T-helper 2 cell treated with Interferon-gamma antibody and Interleukin-4, amounts not matched to agents 100 ng/mL and 5 ng/mL, for 36 hours (primary cell): ENCODE data around the gene KRT33A. TPM values are rescaled to one million over a fixed set of nuclear protein-coding genes. Genes with fewer than 3 reads are reported as not detected.
"Not testable (repeated sequence)": the region's sequence is repeated elsewhere in the genome, so short reads cannot be mapped to it uniquely, and the experiment has no call there.

Experiments
- intact Hi-C: fragments of 100-400 bp; cut with micrococcal nuclease; formaldehyde crosslinking; loops from one replicate; pipeline ENCODE4 v1.15.1; 2023
- total RNA-seq: library from RNA; stranded (reverse); gene quantifications from 2 replicates; pipeline ENCODE4 v1.2.3, GENCODE V29; 2022

KRT33A gene
- total RNA-seq, result not detected in 2 replicates

DNA sequence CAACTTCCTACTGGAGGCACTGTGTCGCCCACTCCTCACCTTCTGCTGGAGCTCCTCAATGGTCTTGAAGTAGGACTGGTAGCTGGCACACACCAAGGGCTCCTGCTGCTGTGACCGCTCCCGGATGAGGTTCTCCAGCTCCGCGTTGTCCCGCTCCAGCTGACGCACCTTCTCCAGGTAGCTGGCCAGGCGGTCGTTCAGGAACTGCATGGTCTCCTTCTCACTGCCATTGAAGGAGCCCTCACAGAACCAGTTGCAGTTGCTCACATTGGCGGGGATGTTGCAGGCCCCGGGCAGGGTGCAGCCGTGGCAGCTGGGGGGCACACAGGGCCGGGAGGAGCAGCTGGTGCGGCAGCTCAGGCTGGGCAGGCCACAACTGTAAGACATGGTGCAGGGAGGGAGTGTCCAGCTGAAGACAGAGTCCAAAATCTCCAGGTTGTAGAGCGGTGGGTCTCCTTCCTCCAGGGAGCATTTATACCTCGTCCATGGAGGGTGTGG lies at the start of gene KRT33A:
TSS of gene KRT33A (minus strand) at position 448 of the 498 bp plus-strand sequence. CDS start at position 387, 61 bp downstream.
- intact Hi-C loops, result not testable (repeated sequence)

DNA sequence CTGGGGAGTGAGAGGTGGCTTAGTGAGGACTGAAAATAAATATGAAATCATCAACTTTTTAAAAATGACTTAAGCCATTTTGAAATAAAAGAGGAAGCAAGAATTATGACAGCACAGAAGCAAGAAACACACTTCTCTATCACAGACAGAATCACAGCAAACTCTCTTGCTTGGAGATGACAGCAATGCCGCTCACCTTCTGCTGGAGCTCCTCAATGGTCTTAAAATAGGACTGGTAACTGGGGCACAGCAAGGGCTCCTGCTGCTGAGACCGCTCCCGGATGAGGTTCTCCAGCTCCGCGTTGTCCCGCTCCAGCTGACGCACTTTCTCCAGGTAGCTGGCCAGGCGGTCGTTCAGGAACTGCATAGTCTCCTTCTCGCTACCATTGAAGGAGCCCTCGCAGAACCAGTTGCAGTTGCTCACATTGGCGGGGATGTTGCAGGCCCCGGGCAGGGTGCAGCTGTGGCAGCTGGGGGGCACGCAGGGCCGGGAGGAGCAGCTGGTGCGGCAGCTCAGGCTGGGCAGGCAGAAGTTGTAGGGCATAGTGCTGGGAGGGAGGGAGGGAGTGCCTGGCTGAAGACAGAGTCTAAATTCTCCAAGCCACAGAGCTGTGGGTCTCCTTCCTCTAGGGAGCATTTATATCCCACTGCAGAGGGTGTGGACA lies 46.5 kb upstream of the KRT33A start, which contains the start of gene KRT31:
TSS of gene KRT31 (minus strand) at position 613 of the 665 bp plus-strand sequence. CDS start at position 544, 69 bp downstream.
- intact Hi-C loops, result no loop called here

DNA sequence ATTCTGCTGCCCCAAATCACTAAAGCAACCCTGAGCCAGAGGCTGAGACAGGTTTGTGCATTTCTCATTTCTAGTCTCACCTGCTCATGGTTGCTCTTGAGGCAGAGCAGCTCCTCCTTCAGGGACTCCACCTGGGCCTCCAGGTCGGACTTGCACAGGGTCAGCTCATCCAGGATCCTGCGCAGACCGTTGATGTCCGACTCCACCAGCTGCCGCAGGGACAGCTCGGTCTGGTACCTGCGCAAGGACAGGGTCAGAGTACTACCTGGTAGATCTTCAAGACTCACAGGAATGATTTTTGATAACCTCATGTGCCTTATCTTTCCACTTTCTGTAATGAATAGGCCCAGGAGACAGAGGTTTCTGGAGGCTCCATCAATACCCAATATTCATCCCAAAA lies 45.7 kb upstream of the KRT33A start:
- intact Hi-C loops, result no loop called here

DNA sequence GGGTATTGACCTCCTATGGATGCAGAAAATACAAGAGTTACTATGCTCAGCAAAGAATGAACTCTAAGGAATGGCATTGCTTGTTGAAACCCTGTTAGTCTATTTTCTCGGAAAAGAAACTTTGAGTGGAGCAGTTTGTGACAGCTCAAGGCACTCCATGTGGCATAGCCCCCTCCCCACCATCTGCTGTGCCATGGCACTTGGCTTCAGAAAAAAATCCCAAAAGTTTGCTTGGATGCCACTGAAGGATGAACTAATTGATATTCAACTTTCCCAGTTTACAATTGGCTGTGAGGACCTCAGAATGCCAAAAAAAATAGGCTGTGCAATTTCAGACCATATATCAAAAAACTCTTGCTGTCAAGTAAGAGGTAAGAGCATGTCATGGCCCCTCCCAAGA lies 45.0 kb upstream of the KRT33A start:
- intact Hi-C loops, result no loop called here

DNA sequence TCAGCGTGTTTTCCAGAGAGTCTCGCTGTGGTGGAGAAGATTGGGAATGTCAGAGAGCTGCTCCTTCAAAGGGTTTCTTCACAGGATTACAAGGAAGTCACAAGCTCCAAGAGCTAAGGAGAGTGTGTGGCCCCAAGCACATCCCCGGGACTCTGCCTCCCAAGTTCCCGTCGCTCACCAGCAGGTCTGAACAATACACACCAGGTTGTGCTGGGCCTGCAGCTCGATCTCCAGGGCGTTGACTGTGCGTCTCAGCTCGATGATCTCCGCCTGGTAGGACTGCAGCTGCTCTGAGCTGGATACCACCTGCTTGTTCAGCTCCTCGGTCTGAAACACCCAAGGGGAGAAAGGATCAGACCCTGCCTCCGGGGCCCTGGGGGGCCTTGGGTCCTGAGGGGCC lies 44.4 kb upstream of the KRT33A start:
- intact Hi-C loops, result not testable (repeated sequence)

DNA sequence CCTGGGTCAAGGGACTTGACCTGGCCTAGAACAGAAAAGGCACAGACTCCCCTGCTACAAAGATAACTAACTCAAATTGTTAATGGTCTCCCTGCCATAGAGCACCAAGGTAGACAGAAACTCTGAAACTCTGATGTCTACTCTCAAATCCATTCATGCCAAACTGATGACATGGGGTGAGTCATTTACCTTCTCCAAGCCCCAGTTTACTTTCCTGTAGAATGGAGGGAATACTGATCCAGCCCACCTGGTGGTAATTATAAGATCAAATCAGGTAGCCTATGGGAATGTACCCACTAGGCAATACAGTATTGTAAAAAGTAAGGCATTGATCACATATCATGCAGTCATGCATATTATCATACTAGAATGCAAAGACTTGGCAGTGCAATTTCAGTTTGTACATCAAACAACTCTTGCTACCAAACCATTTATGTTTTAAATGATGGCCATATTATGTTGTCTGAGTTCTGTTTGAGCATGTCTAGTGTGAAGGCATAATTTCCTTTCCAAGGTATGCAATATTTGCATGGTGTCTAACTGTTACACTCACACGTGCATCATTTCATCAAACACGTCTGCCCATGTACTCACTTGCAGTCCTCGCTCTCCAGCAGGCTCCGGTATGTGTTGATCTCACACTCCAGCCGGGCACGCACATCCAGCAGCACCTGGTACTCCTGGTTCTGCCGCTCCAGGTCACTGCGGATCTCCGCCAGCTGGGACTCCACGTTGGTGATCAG lies 43.8 kb upstream of the KRT33A start:
- intact Hi-C loops, result no loop called here

DNA sequence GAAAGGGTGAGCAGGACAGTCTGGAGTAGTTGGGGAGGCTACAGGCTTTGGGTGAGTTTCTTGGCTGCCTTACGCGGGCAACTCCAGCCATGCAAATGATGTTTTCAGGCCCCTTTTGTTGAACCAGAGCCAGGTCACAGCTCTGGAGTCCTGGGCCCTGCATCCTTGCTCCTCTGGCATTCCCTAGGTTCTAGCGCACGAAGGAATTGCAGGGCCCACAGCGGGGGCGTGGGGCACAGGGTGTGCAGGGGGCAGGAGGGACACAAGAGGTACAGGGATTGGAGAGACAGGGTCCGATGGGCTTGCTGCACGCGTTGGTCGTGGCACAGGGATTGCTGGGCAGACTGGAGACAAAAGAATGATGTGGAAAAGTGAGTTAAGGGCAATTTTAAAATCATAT lies 43.2 kb upstream of the KRT33A start:
- intact Hi-C loops, result no loop called here

DNA sequence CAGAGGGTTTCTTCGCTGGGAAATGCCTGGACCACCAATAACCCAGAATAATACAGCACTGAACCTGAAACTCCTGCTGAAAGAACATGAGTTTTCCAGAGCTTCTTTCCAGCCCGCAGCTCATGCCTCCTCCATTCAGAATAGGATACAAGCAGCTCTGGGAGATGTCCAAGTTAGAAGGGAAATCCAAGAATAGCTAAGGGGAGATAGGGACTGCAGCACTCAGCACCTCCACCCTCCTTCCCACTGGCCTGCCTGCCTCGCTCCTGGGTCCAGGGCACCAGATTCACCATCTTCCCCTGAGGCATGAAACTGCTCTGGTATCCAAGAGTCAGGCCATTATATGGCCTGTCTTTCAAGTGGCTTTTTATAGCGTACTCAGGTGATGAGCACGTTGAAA lies 42.7 kb upstream of the KRT33A start:
- intact Hi-C loops, result no loop called here

DNA sequence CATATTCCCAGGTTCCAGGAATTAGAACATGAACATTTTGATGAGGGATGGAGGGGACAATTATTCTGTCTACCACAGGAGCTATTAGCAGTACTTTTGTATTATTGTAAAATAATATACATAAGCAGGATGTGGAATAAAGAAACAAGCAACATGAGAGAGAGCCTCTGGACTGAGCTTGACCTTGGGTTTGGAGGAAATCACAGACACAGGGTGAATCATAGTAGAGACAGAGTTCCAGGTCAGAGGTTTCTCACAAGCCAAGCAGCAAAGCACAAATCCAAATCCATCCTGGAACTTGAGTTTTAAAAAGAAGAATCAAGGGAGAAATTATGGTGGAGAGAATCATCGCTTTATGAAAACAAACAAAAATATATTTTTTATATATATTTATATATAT lies 41.6 kb upstream of the KRT33A start:
- intact Hi-C loops, result no loop called here

DNA sequence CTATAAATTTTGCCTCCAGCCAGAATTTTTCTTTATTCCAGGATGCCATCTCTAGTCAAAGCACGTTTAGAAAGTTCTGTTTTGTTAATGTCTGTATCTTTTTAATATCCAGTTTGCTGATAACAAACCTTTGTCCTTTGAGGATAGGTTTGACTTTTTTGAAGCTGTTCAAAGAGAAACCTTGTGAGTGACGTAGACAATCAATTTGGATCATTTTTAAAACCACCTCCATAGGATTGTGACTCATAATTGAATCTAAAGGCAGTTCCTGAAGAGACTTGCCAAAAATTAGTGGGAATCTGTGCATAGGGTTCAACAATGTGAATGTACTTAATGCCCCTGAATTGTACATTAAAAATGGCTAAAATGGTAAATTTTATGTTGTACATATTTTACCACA lies 40.9 kb upstream of the KRT33A start:
- intact Hi-C loops, result no loop called here

DNA sequence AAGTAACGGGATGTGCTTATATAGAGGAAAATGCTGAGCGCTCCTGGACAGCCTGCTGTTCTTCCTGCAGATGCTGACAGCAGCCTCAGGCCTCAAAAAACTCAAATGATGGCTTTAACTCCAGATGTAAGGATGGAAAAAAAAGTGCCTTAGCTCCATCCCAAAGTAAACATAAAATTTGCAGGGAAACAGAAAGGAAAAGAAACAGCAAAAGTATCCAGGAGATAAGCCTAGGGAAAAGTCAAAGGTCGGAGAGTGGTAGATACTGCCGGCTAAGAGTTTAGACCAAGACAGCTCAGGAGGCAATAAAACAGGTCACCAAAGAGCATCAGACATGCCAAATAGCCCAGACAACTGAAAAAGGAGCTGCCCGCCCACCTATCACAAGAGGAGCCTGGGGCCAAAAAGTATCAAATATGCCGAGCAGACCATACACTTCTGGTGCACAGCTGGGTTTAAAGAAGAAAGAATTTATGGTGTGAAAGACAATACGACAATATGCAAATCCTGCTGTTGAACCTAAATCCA lies 39.8 kb upstream of the KRT33A start:
- intact Hi-C loops, result no loop called here

DNA sequence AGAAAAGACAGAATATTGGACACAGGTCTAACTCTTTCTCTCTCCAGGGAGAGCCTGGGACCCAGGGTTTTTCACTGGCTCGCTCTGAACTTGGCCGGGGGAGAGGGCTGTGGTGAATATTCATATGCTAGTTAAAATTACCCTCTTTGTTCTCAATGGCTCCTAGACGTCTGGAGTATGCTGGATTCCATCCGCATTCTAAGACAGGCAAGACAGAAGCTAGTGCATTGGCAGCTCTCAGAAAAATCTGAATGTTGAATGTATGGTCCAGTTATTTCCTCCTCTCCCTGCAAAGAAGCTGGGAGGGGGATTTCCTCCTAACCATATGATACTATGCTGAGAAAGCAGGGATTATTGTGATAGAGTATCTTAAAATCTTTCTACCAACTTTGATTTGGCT lies 37.0 kb upstream of the KRT33A start:
- intact Hi-C loops, result no loop called here

DNA sequence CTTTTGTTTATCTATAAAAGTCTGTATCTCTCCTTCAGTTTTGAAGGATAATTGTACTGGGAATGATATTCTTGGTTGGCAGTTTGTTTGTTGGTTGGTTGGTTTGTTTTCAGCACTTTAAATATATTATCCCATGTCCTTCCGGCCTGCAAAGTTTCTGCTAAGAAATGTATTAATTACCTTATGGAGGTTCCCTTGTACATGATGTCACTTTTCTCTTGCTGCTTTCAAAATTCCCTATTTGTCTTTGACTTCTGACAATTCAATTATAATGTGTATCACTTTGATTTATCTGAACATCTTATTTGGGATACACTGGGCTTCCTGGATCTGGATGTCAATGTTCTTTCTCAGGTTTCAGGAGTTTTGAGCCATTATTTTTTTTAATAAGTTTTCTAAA lies 35.6 kb upstream of the KRT33A start:
- intact Hi-C loops, result no loop called here

DNA sequence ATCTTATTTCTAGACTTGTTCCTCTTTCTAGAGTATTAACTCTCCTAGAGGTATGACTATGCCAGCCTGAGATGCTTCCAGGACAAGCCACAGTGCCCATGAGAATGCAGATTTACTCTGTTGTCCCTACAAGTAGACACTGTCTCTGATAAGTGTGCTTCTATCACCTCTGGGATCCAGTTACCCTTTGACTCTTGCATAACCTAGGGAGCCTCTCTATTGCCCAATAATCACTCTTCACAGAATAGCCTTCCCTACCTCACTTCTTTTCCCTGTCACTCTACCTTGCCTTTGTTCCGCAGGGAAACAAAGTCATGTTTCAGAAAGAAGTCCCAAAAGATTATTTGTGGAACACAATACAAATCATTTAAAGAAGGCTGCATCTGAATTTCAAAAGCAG lies 33.1 kb upstream of the KRT33A start:
- intact Hi-C loops, result no loop called here

DNA sequence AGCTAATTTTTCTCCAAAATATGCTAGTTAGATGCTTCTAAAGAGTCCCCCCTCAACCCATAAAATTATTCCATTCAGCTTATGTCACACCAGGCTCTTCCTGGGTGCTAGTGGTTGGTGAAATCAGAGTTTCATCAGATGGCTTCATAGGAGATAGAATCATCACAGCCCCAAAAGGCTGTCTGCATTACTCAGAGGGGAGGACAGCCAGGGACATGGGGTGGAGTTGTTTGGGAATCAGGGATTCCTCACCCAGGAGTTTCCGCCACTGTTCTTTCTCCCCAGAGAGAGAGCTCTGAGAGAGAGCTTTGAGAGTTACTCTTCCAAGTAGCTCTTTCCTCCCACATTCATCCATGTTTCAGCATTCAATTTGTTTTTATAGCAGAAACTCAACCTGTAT lies 31.8 kb upstream of the KRT33A start:
- intact Hi-C loops, result no loop called here

DNA sequence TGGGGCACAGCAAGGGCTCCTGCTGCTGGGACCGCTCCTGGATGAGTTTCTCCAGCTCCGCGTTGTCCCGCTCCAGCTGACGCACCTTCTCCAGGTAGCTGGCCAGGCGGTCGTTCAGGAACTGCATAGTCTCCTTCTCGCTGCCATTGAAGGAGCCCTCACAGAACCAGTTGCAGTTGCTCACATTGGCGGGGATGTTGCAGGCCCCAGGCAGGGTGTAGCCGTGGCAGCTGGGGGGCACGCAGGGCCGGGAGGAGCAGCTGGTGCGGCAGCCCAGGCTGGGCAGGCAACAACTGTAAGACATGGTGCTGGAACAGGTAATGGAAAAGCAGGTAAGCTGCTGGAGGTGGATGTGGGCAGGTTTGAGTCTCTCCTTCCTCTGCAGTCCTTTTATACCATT lies 31.3 kb upstream of the KRT33A start, which contains the start of gene KRT34:
TSS of gene KRT34 (minus strand) at position 364 of the 400 bp plus-strand sequence. CDS start at position 304, 60 bp downstream.
- intact Hi-C loops, result not testable (repeated sequence)

DNA sequence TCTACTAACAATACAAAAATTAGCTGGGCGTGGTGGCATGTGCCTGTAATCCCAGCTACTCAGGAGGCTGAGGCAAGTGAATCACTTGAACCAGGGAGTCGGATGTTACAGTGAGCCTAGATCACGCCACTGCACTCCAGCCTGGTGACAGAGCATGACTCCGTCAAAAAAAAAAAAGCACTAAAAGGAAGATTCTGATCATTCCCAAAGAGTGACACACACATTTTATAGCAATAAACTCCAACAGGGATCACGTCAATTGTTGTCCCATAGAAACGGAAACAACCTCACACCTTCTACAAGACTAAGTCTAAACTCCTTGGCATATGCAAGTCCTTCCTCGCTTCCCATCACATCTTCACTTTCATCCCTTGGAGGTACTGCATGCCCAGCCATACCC lies 29.5 kb upstream of the KRT33A start:
- intact Hi-C loops, result not testable (repeated sequence)

DNA sequence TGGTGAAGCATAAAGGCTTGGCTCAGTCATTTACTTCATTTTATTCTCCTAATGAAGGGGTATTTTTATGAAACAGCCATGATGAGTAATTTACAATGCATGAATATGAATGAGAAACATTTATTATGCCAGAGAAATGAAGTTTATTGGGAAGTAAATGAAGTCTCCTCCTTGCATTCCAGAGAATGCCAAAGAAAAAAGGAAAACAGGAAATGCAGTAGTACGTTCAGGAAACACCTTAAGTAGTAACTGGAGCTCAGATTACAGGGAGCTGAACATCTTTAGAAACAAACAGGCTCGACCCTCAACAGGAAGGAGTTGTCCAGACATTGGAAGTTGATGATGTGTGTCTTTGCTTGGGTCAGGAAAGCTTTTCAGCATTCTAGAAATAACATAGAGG lies 26.9 kb upstream of the KRT33A start:
- intact Hi-C loops, result no loop called here

DNA sequence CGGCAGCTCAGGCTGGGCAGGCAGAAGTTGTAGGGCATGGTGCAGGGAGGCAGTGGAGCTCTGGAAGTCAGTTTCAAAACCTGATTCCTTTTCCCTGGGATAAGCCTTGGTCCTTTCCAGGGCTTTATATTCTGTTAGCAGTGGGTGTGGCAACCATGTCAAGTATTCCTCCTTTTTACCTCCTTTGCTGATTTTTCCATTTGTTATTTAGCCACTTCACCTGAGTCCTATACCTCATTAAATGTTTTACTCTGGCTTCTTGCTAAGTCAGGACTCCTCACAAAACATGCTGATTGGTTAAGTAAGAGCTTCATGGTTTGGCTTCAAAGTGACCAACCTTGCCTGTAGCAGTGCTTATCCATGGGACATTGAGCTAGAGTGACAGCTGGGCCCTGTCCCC lies 19.1 kb upstream of the KRT33A start, which contains the start of gene KRT33B:
TSS of gene KRT33B (minus strand) at position 101 of the 400 bp plus-strand sequence. CDS start at position 38, 63 bp downstream.
- intact Hi-C loops, result no loop called here

DNA sequence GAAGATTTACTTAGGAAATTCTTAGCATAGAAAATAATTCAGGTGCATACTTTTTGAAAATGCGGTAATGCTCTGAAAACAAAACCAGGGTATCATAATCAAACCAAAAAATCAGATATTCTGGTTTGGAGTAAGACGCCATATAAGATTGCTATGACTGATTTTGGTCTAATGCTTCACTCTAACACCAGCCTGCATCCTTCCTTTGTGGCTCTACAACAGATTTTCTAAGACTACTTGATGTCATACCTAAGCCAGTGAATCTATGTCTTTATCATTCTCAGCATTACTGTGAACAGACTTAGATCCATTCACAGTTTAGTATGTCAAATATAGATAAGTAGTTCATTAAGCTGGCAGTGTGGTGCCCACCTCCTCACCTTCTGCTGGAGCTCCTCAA lies 18.4 kb upstream of the KRT33A start:
- intact Hi-C loops, result no loop called here

DNA sequence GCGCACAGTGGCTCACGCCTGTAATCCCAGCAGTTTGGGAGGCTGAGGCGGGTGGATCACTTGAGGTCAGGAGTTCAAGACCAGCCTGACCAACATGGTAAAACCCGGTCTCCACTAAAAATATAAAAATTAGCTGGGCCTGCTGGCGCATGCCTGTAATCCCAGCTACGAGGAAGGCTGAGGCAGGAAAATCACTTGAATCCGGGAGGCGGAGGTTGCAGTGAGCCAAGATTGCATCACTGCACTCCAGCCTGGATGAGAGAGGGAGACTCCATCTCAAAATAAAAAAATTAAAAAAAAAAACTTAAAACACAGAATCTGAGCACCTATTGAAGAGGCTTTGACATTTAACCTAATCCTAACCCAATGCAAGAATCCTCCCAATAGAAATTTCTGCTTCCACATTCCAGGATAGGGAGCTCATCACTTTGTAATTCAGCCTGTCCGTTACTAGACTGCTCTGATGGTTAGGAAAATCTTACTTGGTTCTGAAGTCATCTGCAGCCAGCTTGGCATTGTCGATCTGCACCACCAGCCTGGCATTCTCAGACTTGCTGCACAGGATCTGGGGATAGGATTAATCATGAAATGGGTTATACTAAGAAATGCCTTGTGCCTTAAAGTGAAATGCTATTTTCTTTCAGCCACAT lies 16.9 kb upstream of the KRT33A start:
- intact Hi-C loops, result no loop called here

DNA sequence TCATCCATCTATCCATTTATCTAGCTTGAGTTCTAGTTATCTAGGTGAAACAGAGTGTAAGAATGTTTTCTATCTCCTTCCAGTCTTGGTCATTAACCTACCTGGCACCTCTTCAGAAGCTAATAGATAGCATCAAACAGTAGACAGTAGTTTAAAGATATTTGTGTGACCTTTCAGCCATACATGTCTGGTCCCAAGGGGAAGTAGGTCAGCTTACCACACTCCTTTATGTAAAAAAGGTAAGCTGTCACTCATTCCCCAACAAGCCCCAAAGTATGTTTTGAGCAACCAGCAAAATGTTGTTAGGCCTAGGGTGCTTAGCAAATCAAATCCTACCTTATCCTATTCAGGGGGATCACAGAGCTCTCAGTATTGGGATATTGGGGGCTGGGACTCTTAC lies 15.4 kb upstream of the KRT33A start:
- intact Hi-C loops, result no loop called here
